Measurements from ENCODE around the gene GRIN2C. TPM values are rescaled to one million over a fixed set of nuclear protein-coding genes. Genes with fewer than 3 reads are reported as not detected.
"Not testable (repeated sequence)": the region's sequence is repeated elsewhere in the genome, so short reads cannot be mapped to it uniquely, and the experiment has no call there.

GRIN2C gene
- total and polyA plus RNA-seq, 9 of the 15 experiments (the other 6 are each of a cell fraction or from before 2014, with no cell fraction given) = under 0.01 to 0.33 (median 0.10) TPM; not detected in 2

DNA sequence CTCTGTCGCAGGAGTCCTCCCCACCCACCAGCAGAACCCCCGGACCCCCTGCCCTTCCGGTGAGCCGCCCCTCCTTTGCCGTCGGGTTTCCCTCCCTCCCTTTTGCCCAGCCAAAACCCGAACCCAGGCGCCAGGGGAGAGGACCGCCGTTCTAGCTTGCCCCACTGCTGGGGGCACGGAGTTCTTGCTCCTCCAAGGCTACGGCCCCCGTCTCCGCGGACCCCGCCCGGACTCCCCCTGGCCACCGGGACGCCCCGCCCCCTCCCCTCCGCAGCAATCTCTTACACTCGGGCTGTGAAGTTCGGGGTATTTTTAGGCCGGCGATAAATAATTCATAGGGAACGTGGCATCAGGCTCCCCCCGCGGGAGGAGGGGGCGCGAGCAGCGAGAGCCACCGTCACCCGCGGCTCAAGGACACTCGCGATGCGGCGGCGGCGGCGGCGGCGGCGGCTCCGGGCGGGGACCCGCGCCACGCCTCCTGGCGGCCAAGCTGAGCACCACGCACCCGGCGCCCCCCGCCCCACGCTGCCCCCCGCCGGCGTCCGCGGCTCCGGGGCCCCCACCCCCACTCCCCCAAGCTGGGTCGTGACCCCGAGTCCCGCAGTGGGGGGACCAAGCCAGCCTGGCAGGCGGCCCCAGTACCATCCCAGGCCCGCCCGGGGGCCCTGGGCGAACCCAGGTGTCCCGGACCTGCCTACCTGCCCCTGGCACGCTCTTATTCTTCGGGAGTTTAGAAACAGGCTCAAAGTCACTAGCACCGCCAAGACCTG, at the start of gene GRIN2C (continued):
- TF ChIP-seq, protein P1, sequence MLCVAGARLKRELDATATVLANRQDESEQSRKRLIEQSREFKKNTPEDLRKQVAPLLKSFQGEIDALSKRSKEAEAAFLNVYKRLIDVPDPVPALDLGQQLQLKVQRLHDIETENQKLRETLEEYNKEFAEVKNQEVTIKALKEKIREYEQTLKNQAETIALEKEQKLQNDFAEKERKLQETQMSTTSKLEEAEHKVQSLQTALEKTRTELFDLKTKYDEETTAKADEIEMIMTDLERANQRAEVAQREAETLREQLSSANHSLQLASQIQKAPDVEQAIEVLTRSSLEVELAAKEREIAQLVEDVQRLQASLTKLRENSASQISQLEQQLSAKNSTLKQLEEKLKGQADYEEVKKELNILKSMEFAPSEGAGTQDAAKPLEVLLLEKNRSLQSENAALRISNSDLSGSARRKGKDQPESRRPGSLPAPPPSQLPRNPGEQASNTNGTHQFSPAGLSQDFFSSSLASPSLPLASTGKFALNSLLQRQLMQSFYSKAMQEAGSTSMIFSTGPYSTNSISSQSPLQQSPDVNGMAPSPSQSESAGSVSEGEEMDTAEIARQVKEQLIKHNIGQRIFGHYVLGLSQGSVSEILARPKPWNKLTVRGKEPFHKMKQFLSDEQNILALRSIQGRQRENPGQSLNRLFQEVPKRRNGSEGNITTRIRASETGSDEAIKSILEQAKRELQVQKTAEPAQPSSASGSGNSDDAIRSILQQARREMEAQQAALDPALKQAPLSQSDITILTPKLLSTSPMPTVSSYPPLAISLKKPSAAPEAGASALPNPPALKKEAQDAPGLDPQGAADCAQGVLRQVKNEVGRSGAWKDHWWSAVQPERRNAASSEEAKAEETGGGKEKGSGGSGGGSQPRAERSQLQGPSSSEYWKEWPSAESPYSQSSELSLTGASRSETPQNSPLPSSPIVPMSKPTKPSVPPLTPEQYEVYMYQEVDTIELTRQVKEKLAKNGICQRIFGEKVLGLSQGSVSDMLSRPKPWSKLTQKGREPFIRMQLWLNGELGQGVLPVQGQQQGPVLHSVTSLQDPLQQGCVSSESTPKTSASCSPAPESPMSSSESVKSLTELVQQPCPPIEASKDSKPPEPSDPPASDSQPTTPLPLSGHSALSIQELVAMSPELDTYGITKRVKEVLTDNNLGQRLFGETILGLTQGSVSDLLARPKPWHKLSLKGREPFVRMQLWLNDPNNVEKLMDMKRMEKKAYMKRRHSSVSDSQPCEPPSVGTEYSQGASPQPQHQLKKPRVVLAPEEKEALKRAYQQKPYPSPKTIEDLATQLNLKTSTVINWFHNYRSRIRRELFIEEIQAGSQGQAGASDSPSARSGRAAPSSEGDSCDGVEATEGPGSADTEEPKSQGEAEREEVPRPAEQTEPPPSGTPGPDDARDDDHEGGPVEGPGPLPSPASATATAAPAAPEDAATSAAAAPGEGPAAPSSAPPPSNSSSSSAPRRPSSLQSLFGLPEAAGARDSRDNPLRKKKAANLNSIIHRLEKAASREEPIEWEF (CRISPR knock-in tag; IDR thresholded peaks at IDR 0.05) = no peak
- TF ChIP-seq TAF7 (tag; IDR thresholded peaks at IDR 0.05) = no peak
- TF ChIP-seq PTRF (tag; IDR thresholded peaks at IDR 0.05) = no peak
- no peak for TF ChIP-seq NFIX (CRISPR knock-in tag; IDR thresholded peaks at IDR 0.05; ENCODE audit: low read depth)
- TF ChIP-seq, protein P2, sequence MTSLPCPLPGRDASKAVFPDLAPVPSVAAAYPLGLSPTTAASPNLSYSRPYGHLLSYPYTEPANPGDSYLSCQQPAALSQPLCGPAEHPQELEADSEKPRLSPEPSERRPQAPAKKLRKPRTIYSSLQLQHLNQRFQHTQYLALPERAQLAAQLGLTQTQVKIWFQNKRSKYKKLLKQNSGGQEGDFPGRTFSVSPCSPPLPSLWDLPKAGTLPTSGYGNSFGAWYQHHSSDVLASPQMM (CRISPR knock-in tag; IDR thresholded peaks at IDR 0.05) = no peak
- no peak for TF ChIP-seq HNRNPL (IDR thresholded peaks at IDR 0.05; ENCODE audit: low read depth, low read length)
- TF ChIP-seq RUNX1 (IDR thresholded peaks at IDR 0.05; ENCODE audit: low read depth) = no peak
- TF ChIP-seq SAFB (IDR thresholded peaks at IDR 0.05; ENCODE audit: borderline replicate concordance, low read depth, low read length) = peak; percentile 72; the same call in 1 of the 2 replicates
- no peak for TF ChIP-seq PHB (CRISPR knock-in tag; IDR thresholded peaks at IDR 0.05)
- TF ChIP-seq RBFOX2 (IDR thresholded peaks at IDR 0.05; ENCODE audit: low read depth, low read length) = no peak; the same call in 1 of the 2 replicates
- no peak for TF ChIP-seq PTTG1 (tag; IDR thresholded peaks at IDR 0.05; ENCODE audit: low read depth)
- TF ChIP-seq MTA2 (IDR thresholded peaks at IDR 0.05; ENCODE audit: low read depth) = no peak

DNA sequence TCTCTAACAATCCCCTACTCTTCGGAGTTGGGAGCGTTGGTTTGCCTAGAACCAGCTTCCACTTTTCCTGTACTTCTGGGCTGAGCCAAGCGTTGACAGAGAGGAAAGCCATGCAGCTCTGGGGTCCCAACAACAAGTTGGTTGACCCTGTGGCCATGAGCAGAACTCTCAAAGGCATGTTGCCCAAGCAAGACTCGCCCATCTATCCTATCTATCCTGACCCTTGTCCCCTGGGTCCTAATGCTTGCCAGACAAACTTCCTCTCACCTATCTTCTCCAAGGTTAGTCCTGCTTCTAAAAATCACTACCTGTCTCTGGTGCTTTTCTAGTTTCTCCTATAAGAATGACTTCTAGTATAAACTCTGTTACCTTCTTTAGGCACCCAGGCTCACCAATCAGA, 49.4 kb upstream of the GRIN2C start:
- H3K4me3 ChIP-seq; BruUV-seq (replicated peaks); DNase-seq (ENCODE audit: extremely low read depth in 1 of 4, low spot score in 3 of 4); ATAC-seq; H3K27me3 ChIP-seq (ENCODE audit: control insufficient read depth in 2 of 2, insufficient read depth in 2 of 2, low read length in 2 of 2); H3K27ac ChIP-seq (ENCODE audit: extremely low read depth, low read depth, low read length); H3K9ac ChIP-seq (ENCODE audit: insufficient read depth in 1 of 2, low read depth in 2 of 2, low read length in 2 of 2); H4K20me1 ChIP-seq (replicated peaks; ENCODE audit: control insufficient read depth, insufficient read depth, low read length); intact Hi-C loops (cut with micrococcal nuclease); H3K4me1 ChIP-seq (replicated peaks in 1 of 2; ENCODE audit: control insufficient read depth in 2 of 2, insufficient read depth in 2 of 2, low read length in 2 of 2); H3K9me3 ChIP-seq (replicated peaks; ENCODE audit: control insufficient read depth, insufficient read depth, low read depth, low read length); CTCF ChIA-PET (ENCODE audit: low intra/inter-chr PET ratio); in situ Hi-C loops (cut with MboI); POLR2A ChIA-PET; H3K4me2 ChIP-seq (ENCODE audit: insufficient read depth, low read length); H3K79me2 ChIP-seq (ENCODE audit: control insufficient read depth, insufficient read depth, low read length); FAIRE-seq; H3K36me3 ChIP-seq (ENCODE audit: control insufficient read depth, insufficient read depth, low read length); H3K9me1 ChIP-seq (ENCODE audit: control insufficient read depth, insufficient read depth, low read length): not testable (repeated sequence)
- H2AFZ ChIP-seq (ENCODE audit: low read depth, low read length) = peak overlapping the region; percentile 40; the same call in 1 of the 2 replicates
- WGBS (ENCODE audit: insufficient coverage, low coverage, missing lambda C conversion rate) = 22% methylated on average over 4 of the region's 4 CpGs

Measured in K562 (cell line).